Hematopoietic multipotent progenitor cell treated with erythropoietin and hydrocortisone succinate and interleukin-3 and kit ligand, for 15 days (in vitro differentiated cells): ENCODE results near the gene FOXI1.

Experiments
- DNase-seq: peaks from one replicate; pipeline ENCODE4 v3.0.0-alpha.2; 2015; ENCODE audit warnings: low spot score

The FOXI1 gene

DNA sequence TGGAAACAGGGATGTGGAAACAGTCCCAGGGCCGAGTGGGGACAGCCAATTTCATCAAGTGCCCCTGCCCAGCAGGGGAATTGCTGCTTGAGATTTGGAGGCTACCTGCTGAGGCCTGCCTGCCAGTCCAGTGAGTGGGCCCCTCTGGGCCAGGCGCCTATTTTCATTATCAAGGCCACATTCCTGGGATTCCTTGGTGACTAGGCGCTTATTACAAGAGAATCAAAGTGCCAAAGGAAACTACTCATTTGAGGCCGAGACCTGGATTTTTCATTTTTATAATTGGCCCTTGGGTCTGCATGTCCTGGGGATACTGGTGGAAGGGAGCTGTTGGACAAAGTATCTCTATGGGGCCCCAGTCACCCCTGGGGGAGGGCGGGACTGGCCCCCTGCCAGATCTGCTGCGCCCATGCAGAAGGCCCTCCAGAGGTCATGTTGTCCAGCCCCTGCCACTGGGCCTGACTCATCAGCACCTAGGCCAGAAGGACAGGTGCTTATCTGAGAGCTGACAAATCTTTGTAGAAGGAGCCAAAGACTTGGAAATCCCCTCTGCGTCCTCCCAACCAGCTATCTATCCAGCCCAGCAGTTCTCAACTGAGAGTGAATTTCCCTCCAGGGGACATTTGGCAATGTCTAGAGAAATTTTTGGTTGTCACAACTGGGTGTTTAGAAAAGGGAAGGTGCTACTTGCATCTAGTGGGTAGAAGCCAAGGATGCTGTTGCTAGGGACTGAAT, 45.6 kb downstream of the FOXI1 start:
- peak; percentile 17 for DNase-seq

DNA sequence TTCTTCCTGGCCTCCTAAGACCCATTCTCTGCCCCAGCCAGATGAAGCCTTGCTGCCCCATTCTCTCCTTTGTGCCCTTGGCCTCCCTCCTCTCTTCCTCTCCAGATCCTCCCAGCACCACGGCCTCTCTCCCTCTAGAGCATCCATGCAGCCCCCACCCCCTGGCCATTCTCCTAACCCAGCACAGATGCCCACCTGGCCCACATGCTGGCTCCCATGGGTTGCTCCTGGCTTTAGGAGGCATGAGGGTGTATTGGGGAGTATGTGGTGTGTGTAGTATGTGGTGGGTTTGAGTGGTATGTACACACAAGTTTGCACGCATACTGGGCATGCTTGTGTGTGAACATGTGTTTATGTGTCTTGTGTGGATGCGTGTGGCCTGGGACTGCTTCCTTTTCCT, 47.1 kb downstream of the FOXI1 start:
- DNase-seq, result no peak

DNA sequence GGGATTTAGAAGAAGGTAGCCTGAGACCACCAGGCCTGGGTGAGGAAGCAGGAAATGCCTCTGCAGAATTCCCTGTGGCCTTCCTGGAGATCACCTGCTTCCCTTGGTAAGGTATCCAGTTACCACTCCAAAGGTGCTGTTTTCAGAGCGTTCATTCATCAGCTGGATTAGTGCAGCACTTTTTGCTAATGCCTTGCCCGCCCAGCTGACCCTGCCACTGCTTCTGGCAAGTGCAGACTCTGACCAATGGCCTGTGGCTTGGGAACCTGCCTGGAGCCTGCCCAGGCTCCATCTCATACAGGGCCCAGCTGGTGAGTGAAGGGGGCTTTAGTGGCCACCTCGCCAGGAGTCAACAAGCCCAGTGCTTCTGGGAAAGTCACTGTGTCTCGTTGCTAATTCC, 48.6 kb downstream of the FOXI1 start:
- no peak for DNase-seq

DNA sequence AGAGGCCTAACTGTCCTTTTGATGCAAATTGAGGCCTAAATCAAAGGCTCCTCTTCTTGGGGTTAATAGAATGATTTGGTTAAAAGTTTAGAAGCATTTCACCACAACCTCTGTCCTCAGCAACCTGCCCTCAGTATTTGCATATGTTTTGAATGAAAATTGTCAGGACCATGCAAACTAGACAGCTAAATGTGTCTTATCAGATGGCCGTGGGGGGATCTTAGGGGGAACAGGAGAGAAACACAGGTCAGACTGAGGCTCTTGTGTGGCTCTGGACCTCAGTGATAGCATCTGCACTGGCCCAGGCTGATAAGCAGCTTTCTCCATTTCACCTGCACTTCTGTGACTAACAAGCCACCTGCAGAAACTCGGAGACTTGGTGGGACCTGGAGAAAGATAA, 49.0 kb downstream of the FOXI1 start:
- no peak for DNase-seq

DNA sequence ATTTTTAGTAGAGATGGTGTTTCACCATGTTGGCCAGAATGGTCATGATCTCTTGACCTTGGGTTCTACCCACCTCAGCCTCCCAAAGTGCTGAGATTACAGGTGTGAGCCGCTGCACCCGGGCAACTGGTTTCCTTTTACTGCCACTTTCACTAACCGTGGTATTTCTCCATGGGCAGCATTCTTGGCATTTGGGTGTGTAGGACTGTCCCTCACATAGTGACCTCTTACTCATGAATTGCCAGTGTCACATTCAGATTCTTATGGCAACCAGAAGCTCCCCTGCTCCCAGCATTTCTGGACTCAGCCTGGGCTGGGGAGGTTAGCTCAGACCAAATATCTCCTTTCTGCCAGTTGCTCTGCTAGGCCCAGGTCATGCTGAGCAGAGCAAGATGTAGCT, 50.1 kb downstream of the FOXI1 start:
- DNase-seq, result no peak

DNA sequence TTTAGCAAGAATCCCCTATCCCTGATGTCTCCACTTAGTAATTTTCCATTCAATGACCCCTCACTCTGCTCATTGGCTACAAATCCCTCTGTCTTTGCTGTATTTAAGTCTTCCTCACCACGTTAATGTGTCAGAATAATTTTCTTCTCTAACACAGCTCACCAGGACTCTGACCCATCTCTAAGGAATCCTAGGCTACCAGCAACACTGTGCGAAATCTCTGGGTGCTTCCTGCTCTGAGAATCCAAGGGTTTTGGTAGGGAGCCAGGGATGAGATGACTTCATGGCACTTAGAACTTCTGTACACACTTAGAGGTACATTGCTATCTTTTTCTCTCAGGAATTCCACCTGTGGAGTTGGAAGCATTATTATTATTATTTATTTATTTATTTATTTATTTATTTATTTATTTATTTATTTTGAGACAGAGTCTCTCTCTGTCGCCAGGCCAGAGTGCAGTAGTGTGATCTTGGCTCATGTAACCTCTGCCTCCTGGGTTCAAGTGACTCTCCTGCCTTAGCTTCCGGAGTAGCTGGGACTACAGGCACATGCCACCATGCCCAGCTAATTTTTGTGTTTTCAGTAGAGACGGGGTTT, 53.5 kb downstream of the FOXI1 start:
- DNase-seq, result no peak
